ENCODE measurements around the gene HOXD8. TPM values are rescaled to one million over a fixed set of nuclear protein-coding genes. Genes with fewer than 3 reads are reported as not detected.

HOXD8 gene
- total RNA-seq, 1 experiment from 2014 or later = 1.9 TPM

- H3K4me2 ChIP-seq (ENCODE audit: low read length) = no peak overlapping the region
- no peaks in the 10 kb centered on the region for H3K9me3 ChIP-seq (ENCODE audit: low read length)
- H3K4me1 ChIP-seq (ENCODE audit: insufficient read depth, low read length) = peaks cover 27% of the 10 kb centered on the region
- no peaks in the 10 kb centered on the region for H4K20me1 ChIP-seq (ENCODE audit: low read length)
- TF ChIP-seq CTCF (conservative IDR thresholded peaks at IDR 0.05; ENCODE audit: low read depth, low read length) = no peak
- no peak for TF ChIP-seq EZH2 (IDR thresholded peaks at IDR 0.05; ENCODE audit: low read length, unreplicated experiment)
- TF ChIP-seq EZH2phosphoT487 (IDR thresholded peaks at IDR 0.05; ENCODE audit: borderline replicate concordance, low read length) = no peak
- POLR2A ChIA-PET (ENCODE audit: unreplicated experiment) = no interaction called here
- H3K4me3 ChIP-seq (ENCODE audit: low read length) = no peak overlapping the region
- CTCF ChIA-PET = no interaction called here
- H3K9me2 ChIP-seq (replicated peaks; ENCODE audit: low read length) = no peaks in the 10 kb centered on the region
- H3K27me3 ChIP-seq (ENCODE audit: low read length) = no peaks in the 10 kb centered on the region
- H3K9ac ChIP-seq (ENCODE audit: low read length) = no peak overlapping the region
- no TSS peak for BruUV-seq (replicated peaks)
- peaks cover 4% of the 10 kb centered on the region for H3F3A ChIP-seq (ENCODE audit: low read length, unreplicated experiment)
- ATAC-seq = no peak
- no peaks in the 10 kb centered on the region for H3K36me3 ChIP-seq (ENCODE audit: low read depth, low read length)
- H3K79me2 ChIP-seq (ENCODE audit: low read length) = peaks cover 21% of the 10 kb centered on the region
- intact Hi-C loops (cut with micrococcal nuclease) = no loop called here
- no peak overlapping the region for H2AFZ ChIP-seq (ENCODE audit: low read length)
- no peak for DNase-seq
- no peak overlapping the region for H3K27ac ChIP-seq (ENCODE audit: low read length)
Measured at GRCh38 chr2:176134035-176134434, 4.5 kb downstream of the HOXD8 start.

- BruUV-seq (replicated peaks) = no TSS peak
- Histone ChIP-seq H2AFZ (ENCODE audit: low read length) (no peak overlapping the region), H3K79me2 (ENCODE audit: low read length) (peaks cover 21% of the 10 kb centered on the region), H3K9me3 (ENCODE audit: low read length) (no peaks in the 10 kb centered on the region), H3K9me2 (replicated peaks; ENCODE audit: low read length) (no peaks in the 10 kb centered on the region), H3K4me3 (ENCODE audit: low read length) (no peak overlapping the region), H4K20me1 (ENCODE audit: low read length) (no peaks in the 10 kb centered on the region), H3K27me3 (ENCODE audit: low read length) (no peaks in the 10 kb centered on the region), H3K4me2 (ENCODE audit: low read length) (no peak overlapping the region; the same call in 1 of the 2 replicates), H3K4me1 (ENCODE audit: insufficient read depth, low read length) (peaks cover 27% of the 10 kb centered on the region), H3K9ac (ENCODE audit: low read length) (no peak overlapping the region), H3F3A (ENCODE audit: low read length, unreplicated experiment) (peaks cover 4% of the 10 kb centered on the region), H3K27ac (ENCODE audit: low read length) (no peak overlapping the region), H3K36me3 (ENCODE audit: low read depth, low read length) (no peaks in the 10 kb centered on the region)
- ChIA-PET POLR2A (ENCODE audit: unreplicated experiment) (no interaction called here), CTCF (no interaction called here)
- DNase-seq = peak; percentile 28
- ATAC-seq = peak; percentile 10; the same call in 1 of the 2 replicates
- no peak; the same call in 1 of the 2 replicates for TF ChIP-seq CTCF (conservative IDR thresholded peaks at IDR 0.05; ENCODE audit: low read depth, low read length)
- no peak for TF ChIP-seq EZH2 (IDR thresholded peaks at IDR 0.05; ENCODE audit: low read length, unreplicated experiment)
- TF ChIP-seq EZH2phosphoT487 (IDR thresholded peaks at IDR 0.05; ENCODE audit: borderline replicate concordance, low read length) = no peak
- intact Hi-C loops (cut with micrococcal nuclease) = no loop called here
Measured at GRCh38 chr2:176135035-176135440, 5.5 kb downstream of the HOXD8 start.
